ENCODE measurements around the gene AGPAT4.

AGPAT4 gene

DNA sequence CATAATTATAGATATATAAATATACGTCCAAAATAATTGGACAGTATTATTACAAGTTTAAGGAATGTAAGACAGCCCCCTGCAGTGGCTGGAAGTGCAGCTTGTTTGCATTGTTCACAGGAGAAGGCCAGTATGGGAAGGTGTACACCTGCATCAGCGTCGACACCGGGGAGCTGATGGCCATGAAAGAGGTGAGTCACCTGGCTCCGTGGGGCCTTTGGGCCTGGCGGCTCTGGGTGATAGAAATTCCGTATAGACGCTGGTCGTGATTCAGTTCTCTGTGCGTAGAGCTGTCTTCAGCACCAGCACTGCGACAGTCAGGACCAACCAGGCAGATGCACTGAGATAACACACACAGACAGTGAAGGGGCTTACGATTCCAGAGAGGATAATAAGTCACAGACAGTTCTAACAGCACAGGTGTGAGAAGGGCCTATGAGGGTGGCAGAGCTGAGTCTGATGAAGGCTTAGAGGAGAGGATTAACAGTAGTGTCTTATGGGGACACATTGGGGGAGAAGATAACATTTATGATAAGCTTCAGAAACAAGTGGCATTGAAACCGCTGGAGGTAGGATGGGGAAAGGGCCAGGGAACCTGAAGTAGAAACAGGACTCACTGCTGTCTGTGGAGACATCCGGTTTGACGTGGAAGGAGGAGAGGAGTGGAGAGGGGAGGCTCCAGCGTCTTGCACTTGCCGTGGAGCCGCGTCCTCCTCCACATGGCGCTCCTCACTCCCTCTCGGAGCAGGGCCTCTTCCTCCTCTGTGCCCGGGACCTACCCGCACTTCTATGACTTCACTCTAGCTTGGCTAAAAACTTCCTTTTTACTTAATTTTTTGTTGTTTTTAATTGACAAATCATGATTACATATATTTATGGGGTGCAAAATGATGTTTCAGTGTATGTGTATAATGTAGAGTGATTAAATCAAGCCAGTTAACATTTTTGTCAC is 165.8 kb downstream of the AGPAT4 start:
- no peak for DNase-seq

DNA sequence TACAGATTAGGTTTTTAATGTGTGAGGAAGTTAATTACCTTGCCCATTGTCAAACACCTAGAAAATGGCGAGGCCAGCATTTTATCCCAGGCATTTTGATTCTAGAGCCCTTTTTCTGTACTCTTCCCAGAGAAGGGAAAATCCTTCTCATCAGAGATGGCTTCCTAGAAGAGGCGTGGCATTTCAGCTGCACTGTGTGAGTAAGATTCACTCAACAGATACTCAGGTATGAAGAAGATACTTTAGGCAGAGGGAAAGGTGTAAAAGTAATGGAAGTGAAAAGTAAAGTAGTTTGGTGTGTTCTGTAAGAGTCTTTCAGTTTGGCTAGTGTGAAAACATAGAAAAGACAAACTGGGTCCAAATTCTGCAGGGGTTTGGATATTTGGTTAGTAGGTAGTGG is 168.5 kb downstream of the AGPAT4 start:
- no peak for DNase-seq

DNA sequence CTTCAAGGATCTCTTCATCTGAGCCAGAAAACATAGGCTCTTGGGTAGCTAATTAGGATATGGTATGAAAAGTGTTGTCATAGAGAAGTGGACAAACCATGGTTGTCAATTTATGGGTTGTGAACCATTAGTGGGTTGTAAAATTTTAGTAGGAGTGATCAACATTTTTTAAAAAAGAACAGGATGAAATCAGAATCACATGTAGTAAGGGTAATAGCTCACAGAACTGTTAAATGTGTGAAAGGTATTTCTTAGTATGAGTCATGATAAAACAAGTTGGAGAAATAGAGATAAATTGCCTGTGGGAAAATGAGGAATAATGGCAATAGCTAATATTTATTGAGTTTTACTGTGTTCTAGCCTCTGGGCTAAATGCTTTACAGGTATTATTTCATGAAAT is 168.9 kb downstream of the AGPAT4 start:
- DNase-seq = no peak

DNA sequence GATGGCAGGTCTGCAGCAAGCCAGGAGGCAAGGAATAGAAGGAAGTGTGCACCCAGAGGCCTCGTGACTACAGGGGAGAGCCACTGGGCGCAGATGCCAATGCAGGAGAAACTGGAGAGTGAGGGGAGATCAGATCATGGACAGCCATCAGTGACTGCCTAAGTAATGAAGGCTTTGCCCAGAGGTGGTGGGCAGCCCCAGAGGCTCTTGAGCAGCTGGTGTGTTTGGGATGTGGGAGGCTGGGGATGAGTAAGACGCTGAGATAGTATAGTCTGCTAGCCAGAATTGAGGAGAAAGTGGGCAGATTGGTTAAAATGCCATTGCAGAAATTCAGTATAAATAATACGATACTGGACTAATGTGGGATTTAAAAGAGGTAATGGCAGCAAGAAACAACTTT is 170.4 kb downstream of the AGPAT4 start:
- DNase-seq = no peak

DNA sequence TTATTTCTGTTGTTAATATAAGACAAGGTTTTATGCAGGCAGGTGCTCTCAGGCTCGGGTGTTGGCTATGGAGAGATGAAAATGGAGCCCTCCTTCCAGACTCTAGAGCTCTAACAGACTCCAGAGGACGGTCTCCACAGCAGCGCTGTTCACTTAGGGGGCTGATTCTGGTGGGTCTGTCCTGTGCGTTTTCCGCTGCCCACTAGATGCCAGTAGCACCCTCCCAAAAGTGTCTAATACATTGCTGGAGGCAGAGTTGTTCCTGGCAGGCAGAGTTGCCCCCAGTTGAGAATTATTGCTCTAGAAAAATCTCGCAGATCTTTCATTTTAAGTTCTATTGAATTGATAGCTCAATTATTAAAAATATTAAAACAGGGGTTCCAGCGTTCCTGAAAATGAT is 172.3 kb downstream of the AGPAT4 start:
- DNase-seq = no peak

DNA sequence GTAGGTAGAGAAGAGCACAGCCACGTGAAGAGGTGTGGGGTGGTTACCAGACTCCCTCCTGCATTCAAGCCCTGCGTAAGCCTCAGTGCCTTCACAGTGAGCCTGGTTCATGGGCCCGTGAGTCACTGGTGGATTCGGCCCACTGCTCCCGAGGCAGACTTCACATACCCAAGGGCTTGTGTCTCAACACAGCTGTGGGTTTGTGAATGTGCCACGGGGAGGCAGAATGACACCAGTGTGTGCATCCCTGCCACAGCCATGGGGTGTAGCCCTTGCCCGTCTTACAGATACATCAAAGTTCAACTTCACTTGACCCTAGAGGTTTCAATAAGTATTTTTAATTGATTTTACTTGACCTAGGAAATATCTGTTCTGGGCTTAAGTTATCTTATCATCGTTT is 173.8 kb downstream of the AGPAT4 start:
- no peak for DNase-seq

DNA sequence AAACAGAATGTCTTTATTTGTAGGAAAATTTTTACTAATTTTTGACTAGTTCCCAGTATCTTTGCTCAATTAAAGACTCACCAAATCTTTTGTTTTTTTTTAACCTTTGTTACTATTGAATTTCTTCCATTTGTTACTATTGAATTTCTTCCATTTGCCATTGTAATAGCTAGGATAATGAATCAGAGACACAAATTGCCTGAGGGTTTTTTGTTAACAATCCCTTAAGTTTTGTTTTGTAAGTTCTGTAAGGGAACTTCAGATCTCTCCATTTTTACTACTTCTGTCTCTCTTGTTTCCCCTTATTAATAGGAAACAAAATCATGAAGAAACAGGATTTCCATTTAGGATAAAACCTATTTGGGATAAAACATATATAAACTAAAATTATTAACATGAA is 177.9 kb downstream of the AGPAT4 start:
- no peak for DNase-seq

DNA sequence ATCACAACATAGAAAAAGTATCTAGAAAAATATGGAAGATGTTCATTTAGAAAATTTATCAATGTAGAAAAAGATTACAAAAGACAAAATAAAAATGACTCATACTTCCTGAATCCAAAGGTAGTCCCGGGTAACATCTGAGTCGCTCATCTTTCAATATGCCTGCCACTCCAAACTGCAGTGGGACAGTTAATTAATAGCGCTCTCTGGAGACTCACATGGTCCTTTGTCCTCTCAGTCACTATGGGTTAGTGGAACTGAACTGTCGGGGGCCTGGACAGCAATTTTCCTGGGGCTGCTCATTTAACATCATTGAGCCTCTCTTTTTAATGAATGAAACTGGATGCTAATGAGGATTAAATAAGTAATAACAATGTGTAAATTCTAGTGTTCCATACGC is 178.9 kb downstream of the AGPAT4 start:
- no peak for DNase-seq

DNA sequence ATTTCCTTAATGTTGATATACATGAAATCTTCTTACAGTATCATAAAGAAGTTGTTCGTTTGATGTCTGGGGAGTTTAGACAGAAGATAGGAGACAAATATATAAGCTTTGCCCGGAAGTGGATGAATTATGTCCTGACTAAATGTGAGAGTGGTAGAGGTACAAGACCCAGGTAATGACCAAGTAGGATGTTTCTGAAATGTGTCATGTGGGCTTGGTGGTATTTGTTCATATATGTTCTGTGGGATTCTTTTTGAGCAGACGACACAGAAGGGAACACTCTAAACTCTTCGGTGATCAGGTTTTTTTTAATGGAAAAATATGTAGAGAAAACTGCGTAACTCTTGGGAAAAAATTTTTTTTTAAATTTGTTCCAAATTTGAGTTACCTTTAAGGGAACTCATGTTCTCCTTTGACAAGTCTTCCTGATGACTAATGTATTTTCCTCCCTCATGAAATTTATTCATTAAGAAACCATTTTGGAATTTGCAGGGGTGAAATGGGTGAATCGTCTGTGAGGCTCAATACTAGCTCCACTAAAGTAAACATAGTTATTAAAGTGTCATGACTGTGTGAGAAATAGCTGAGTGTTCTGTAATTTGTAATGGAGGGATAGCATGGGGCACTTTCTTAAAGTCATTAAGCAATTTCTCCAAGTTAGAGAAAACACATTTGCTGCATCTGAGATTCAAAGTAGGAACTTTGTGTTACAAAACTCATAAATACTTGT is 181.7 kb downstream of the AGPAT4 start:
- no peak for DNase-seq

DNA sequence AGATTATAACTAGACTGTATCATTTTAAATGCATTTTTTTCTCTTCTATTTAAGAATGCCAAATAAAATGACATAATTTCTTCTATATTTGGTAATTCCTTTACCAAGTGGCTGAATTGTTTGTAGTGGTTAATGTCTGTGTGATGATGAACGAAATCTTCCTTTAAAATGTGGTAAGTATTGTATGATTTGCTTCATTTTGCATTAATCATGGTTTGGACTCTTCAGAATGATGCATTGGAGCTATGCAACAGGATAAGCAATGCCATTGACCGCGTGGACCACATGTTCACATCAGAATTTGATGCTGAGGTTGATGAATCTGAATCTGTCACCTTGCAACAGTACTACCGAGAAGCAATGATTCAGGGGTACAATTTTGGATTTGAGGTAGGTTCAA is 182.7 kb downstream of the AGPAT4 start:
- DNase-seq = no peak

DNA sequence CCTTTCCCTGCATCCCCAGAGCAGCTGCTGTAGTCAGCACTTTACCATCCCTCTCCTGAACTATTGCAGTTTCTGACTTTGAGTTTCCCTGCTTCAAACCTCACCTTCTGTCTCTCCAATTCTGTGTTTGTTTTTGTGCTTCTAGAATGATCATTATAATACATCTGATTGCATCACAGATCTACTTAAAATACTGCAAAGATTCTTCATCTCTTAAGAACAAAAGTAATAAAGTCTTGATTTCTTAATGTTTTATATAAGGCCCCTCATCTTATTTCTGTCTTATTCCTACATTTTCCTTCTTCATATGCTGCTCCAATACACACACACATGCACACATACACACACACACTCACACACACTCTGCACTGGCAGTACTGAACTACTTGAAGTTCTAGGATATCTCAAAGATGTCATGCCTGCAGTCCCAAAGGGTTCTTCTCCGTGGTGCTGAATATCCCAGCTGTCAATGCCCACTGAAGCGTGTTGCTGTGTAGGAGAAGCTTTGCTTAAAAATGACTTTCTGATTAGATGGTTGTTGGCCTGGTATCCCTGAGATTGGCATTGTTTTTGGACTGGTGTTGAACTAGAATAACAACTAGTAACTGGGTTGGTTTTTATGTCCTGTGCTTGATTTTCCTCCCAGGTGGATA is 185.1 kb downstream of the AGPAT4 start:
- no peak for DNase-seq

DNA sequence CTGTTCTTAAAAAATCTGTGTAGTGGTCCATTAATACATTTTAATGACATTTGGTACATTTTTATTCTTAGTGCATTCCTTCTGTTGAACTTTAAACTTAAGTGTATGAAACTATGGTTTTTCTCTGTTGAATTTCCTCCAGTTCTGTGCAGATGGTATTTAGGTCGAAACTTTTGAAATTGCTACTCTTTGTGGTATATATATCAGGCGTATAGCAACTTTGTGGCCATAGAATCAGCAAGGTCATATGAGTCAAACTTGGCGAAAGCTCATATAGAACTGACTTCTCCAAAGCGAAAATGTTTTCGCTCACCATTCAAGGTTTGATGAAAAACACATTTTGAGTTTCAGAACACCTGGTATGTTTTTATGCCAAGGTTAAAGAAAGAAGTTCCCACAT is 188.6 kb downstream of the AGPAT4 start:
- no peak for DNase-seq

DNA sequence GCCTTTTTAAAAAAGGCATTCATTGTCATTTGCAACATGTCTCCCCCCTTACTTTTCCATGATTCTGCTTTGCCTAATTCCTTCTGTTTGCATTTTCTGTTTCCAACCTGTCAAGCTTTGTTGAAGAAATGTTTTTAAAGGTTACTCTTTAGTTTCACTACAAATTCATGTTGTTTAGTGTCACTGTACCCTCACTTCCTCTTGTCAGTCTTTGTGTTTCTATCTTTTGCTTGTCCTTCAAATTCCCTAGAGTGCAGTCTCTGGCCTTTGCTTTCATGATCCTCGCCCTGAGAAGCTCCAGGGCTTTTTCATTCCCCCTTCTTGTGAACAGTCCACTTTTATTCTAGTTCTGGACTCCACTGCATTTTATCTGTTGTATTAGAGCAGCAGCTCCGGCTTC is 191.6 kb downstream of the AGPAT4 start:
- DNase-seq = no peak

DNA sequence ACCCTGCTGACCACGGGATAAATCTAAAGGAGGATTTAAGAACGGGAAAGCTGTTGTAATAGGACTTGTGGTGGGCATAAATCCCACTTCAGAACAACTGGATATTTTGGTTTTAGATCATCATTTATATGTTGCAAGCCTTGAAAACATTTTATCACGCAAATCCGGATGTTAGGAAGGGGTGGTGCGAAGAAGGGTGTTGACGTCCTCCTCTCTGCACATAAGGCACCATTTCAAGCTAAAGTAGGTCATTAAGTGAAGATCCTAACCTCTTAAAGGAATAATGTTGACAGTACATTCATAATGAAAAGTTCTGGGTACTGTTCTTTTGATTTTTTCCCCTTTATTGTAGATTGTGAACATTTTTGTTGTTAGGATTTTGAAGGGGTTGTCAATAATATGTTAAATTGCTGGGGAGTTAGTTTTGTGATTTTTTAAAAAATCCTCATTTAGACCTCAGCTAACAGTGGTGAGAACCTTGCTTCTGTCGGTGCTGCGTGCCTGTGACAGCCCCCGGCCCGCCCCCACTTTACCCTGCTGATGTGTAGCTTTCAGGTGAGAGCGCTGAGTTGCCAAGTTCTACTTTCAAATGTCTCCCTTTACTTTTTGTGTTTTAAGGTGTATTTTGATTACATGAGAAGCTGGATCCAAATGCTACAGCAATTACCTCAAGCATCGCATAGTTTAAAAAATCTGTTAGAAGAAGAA is 193.4 kb downstream of the AGPAT4 start:
- no peak for DNase-seq

Measured in GOT3 (cell line).